Measurements from ENCODE around the gene THEMIS.
"Not testable (repeated sequence)": the region's sequence is repeated elsewhere in the genome, so short reads cannot be mapped to it uniquely, and the experiment has no call there.

Gene THEMIS

DNA sequence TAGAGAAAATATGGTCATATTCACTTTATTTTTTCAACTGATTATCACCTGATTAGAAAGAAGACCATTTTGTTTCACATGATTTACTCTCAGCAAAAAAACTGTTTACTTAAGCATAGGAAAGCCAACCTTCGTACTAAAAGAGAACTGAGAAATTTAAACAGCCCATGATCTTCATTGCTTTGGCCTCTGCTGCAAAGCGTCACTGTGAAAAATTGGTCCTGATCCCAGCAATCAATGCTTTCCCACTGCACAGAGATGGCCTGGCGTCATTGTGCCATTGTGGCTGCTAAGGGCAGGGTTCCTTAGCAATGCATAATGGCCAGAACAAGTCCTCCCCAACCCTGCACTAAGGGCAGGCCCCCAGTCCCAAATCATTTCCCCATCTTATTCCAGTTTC lies 19.9 kb upstream of the THEMIS start:
- in situ Hi-C loops (cut with HindIII; ENCODE audit: low pct_ligation_motif_present, low pct_unique_long_range_greater_than_20kb, low sequenced_read_pairs) = no loop called here
- no peak for DNase-seq

DNA sequence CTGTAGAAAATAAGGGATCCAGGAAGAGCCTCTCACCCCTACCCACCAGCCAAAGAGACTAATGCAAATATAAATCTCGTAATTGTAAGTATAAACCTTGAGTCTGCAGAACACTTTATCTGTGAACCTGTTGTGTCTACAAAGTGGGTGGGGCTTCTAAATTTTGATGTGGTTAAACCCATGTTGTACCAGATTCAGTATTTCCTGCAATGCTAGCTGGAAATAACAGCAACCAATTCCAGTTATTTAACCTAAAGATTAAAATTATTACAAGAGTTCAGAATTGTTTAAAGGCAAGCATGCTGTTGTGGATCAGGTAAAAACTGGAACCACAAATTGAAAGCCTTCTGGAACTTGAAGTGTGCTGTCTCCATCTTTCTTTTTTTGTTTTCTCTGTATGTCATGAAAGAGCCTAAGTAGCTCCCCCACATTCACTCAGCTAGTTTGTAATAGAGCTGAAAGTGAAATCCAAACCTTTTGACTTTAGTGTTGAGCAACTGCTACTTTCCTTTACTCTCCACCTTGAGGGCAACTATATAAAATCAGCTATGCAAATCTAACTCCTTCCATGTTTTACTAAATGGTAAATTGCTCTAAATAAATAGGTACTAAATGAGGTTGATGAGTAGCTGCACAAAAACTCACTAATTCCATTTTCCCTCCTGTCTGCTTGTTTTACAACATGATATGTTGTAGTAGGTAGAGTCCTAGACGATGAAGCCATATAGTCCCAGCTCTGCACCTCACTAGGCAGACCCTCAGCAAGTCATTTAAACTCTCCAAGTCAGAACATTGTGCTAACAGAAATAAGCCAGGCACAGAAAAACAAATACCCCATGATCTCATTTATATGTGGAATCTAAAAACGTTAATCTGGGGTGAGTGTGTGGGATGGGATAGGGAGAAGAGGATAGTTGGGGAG lies 17.9 kb upstream of the THEMIS start:
- in situ Hi-C loops (cut with HindIII; ENCODE audit: low pct_ligation_motif_present, low pct_unique_long_range_greater_than_20kb, low sequenced_read_pairs) = no loop called here

DNA sequence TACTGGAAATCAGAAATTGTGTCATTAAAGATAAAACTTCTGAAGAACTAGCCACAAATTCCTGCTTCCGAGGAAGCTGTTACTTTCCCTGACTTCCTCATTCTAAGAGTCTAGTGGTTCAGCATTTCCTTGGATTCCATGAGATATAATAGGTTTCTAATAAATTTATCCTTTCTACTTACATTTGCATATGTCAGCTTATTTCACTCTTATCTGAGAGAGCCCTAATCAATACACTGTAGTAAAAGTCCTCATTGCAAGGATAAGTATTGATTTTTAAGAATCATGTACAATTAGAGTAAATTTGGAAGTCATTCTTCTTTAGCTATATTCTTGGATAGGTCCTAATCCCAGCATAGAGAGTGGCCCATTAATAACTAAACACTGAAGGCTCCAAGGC lies 16.9 kb upstream of the THEMIS start:
- in situ Hi-C loops (cut with HindIII; ENCODE audit: low pct_ligation_motif_present, low pct_unique_long_range_greater_than_20kb, low sequenced_read_pairs) = no loop called here

More for the DNA sequence above, 17.9 kb upstream of the THEMIS start:
- no peak for DNase-seq

DNA sequence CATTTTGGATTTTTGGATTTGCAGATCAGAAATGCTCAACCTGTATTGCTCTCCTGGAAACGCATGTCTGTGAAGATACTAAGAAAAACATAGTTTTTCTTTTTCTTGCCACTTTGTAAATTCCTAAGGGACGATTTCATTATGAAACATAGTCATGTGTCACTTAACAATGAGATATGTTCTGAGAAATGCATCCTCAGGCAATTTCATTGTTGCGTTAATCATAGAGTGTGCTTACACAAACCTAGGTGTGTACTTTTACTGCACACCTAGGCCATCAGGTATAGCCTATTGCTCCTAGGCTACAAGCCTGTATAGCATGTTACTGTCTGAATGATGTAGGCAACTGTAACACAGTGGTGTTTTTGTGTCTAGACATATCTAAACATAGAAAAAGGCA lies 13.4 kb upstream of the THEMIS start:
- peak; percentile 2 for DNase-seq
- in situ Hi-C loops (cut with HindIII; ENCODE audit: low pct_ligation_motif_present, low pct_unique_long_range_greater_than_20kb, low sequenced_read_pairs) = no loop called here

More for the DNA sequence above, 16.9 kb upstream of the THEMIS start:
- DNase-seq = no peak

DNA sequence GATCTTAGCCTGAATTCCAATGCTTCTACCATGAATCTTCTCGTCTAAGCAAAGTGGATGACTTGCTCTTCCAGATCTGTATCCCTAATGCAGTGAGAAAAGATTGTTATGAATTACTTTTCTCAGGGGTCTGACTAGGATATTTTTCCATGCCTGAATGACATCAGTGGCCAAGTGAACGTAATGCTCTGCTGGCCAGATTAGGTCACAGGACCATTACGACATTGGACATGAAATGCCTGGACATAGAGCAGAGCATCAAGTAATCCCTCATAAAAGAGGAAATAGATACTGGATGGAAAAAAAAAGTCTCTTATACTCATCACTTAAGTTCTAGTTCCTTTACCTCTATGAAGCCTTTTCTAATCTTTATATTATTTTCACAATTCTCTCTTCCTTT lies 12.1 kb upstream of the THEMIS start:
- DNase-seq = no peak
- in situ Hi-C loops (cut with HindIII; ENCODE audit: low pct_ligation_motif_present, low pct_unique_long_range_greater_than_20kb, low sequenced_read_pairs) = no loop called here

DNA sequence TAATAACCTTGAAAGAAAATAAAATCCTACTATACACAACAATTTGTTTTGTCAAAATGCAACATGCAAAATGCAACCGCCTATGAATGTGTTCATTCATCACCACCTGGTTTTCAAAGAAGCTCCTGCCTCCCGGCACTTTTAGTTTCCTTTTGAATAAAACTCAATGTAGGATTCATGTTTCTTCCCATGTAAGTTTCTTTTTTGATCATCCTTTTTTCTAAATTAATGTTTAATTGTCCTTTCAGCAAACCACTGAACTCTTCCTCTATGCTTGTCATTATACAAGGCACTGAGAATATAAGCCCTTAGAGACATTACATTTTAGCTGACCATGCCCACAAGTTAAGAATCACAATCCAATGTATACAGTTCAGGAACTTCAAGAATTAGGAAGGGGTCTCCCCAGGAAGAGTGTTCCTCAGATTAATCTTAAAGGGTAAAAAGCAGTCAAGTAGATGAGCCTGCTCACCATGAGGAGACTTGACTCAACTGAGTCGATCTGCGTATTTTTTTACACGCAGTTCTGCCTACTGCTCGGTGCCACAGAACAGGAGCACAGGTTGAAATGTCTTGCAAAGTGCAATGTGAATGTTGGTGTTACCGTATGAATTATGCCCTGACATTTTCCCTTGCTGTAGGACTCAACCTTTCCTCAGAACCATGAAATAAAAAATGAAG lies 7.2 kb upstream of the THEMIS start:
- no peak for DNase-seq
- in situ Hi-C loops (cut with HindIII; ENCODE audit: low pct_ligation_motif_present, low pct_unique_long_range_greater_than_20kb, low sequenced_read_pairs) = no loop called here

DNA sequence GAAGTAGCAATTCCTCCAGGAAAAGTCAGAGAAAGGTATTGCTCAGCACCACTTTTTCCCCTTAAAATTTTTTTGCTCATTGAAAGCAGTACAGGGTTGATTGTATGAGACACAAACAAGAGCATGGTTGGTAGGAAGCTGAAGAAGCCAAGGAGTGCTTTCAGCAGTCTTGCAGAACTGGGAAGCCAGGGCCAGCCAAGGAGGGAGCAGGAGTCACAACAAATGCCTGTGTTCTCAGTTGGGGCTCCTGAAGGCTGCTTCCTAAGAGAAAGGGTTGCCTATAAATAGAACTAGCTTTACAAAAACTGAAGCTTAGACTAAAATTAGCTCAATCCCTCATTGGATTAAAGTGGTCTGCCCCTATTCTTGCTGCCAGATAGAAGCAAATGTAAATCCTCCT lies 3.3 kb upstream of the THEMIS start:
- no peak for DNase-seq
- in situ Hi-C loops (cut with HindIII; ENCODE audit: low pct_ligation_motif_present, low pct_unique_long_range_greater_than_20kb, low sequenced_read_pairs) = no loop called here

DNA sequence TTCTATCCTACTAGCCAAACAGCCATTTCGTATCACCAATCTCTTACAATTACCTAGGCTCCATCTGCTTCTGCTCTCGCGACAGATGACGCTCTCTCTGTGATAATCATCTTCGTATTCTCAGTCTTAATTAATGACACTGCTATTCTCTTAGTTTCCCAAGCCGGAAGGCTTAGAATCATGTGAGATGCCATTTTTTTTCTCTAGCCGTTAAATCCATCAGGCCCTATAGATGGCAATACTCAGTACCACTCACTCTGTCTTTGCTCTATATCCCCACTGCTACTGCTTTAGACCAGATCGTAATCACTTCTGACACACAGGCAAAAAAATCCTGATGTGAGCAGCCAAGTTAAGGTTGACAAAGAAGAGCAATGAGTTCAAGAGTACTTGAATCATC lies 2.1 kb upstream of the THEMIS start:
- no peak for DNase-seq
- in situ Hi-C loops (cut with HindIII; ENCODE audit: low pct_ligation_motif_present, low pct_unique_long_range_greater_than_20kb, low sequenced_read_pairs) = no loop called here

DNA sequence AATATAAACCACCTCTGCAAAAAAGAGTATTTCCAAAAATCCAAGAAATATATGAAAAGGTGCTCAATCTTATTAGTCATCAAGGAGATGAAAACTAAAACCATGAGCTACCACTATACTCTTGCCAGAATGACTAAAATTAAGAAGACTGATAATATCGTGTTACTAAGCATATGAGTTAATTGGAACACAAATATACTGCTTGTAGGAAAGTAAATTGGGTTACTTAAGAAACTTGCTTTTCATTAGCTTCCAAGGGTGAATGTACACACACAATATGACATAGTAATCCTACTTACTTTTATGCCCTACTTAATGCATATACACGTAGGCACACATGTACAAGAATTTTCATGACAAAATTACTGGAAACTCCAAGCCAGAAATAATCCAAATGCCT lies 3.4 kb downstream of the THEMIS start:
- in situ Hi-C loops (cut with HindIII; ENCODE audit: low pct_ligation_motif_present, low pct_unique_long_range_greater_than_20kb, low sequenced_read_pairs) = no loop called here
- DNase-seq = no peak

DNA sequence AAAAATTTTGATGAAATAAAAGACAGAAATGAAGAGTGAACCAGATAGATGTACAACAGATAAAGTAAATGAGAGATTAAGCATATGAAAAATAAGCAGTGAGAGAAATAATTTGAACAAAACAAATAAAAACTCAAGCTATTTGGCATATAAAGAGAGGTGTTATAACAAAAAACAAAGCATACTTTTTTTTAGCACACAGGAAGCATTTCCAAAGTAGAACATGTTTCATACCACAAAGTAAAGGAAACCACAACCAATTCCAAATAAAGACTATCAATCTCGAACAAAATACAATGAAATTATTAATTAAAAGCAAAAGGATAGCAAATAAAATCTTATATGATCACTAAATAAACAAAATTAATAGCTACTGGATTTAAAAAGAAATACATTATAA lies 6.8 kb downstream of the THEMIS start:
- in situ Hi-C loops (cut with HindIII; ENCODE audit: low pct_ligation_motif_present, low pct_unique_long_range_greater_than_20kb, low sequenced_read_pairs) = no loop called here
- DNase-seq = no peak

DNA sequence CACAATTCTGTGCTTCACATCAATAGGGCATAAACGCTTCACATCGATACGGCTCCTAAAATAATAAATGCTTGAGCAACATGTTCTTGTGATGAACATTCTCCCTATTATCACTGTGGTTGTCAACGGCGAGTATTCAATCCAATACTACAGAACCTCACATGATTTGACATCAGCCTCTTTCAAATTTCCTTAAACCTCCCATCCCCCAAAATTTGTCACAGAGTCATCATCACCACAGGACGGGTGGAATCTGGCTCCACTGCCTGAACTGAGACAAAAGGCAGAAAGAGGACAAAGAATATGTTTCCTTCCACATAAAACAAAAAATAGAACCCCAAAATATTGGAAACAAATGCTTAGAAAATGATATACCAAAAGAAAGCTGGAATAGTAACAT lies 7.3 kb downstream of the THEMIS start:
- in situ Hi-C loops (cut with HindIII; ENCODE audit: low pct_ligation_motif_present, low pct_unique_long_range_greater_than_20kb, low sequenced_read_pairs) = no loop called here
- DNase-seq = no peak

DNA sequence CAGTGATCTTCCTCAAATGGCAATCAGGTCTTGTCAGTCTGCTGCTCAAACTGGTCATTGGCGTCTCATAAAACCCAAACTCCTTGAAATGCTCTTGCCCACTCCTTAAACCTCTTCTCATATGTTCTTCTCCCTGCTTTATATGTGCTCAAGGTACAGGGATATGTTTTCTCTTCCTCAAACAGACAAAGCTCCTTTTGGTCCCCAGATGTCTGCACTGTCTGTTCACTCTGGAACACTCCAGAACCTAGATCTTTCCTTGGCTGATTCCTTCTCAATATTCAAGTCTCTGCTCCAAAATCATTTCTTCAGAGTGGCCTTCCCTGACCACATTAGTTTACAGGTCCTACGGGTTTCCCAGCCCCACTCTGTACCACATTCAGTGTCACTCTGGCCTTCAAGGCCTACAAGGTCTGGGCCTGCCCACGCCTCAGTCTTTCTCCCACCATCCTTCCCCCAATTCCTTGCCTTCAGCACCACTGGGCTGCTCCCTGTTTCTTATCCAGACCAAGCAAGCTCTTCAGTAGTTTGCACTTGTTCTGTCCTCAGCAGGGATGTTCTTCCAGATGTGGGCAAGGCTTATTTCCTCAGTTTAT lies 9.0 kb downstream of the THEMIS start:
- in situ Hi-C loops (cut with HindIII; ENCODE audit: low pct_ligation_motif_present, low pct_unique_long_range_greater_than_20kb, low sequenced_read_pairs) = no loop called here

DNA sequence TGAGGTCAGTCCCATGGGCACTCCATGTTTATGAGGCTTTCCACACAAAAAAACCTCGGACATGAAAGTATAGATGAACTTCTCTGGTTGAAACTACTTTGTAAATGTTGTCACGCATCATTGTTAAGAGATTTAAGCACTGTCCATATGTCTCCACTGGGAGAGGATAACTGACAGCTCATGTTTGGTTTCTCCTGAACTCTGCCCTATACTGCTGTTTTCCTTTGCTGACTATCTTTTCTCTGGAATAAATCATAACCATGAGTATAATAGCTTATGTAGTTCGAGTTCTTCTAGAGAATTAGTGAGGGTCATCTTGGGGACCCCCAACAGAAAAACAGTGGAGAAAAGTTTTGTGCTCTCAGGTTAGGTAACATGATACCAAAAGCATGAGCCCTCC lies 14.3 kb downstream of the THEMIS start:
- in situ Hi-C loops (cut with HindIII; ENCODE audit: low pct_ligation_motif_present, low pct_unique_long_range_greater_than_20kb, low sequenced_read_pairs) = no loop called here
- no peak for DNase-seq

More for the DNA sequence above, 9.0 kb downstream of the THEMIS start:
- DNase-seq = no peak

DNA sequence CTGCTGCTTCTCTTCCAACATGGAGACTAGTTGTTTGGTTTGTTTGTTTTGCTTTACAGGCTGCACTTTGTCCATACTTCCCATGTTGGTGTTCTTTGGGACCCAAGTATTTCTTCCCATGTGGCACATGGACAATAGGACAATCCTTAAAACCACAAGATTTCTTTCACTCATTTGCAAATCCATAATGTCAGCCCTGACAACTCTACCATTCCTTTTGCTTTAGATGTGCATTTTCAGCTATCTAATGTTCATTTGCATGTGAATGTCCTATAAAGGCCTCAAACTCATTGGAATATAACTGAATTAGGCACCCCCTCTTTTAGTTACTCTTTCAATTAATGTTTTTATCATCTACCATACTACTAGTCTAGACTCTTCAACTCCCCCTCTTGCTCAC lies 16.7 kb downstream of the THEMIS start:
- in situ Hi-C loops (cut with HindIII; ENCODE audit: low pct_ligation_motif_present, low pct_unique_long_range_greater_than_20kb, low sequenced_read_pairs) = no loop called here
- no peak for DNase-seq

DNA sequence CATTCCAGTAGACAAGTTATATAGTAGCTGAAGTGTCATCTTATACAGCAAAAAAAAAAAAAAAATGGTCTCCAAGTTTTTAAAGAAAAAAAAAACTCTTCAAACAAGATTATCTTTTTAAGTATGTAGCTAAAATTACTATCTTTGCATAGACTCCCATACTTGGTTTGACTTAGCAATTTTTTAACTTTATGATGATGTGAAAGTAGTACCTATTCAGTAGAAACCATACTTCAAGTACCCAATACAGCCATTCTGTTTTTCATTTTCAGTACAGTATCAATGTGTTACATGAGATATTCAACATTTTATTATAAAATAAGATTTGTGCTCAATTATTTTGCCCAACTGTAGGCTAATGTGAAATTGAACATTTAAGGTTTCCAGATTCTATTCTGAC lies 18.9 kb downstream of the THEMIS start:
- in situ Hi-C loops (cut with HindIII; ENCODE audit: low pct_ligation_motif_present, low pct_unique_long_range_greater_than_20kb, low sequenced_read_pairs); DNase-seq: not testable (repeated sequence)

DNA sequence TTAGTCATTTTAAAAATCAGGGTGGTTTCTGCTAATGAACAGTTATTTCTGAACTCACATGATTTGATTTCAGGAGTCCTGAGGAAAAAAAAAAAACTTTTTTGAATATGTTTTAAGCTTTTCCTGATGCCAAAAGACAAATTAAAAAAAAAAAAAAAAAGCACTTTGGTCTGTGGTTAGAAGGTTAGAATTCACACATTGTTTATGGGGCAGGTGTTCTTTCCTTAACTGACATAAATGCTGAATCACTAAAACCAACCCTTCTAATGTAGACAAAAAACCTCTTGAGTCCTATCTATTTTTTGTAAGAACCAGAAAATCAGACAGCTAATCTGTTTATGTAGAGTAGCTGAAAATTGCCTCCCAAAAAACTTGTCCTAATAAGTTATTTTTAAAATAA lies 20.4 kb downstream of the THEMIS start:
- no peak for DNase-seq
- in situ Hi-C loops (cut with HindIII; ENCODE audit: low pct_ligation_motif_present, low pct_unique_long_range_greater_than_20kb, low sequenced_read_pairs) = no loop called here

DNA sequence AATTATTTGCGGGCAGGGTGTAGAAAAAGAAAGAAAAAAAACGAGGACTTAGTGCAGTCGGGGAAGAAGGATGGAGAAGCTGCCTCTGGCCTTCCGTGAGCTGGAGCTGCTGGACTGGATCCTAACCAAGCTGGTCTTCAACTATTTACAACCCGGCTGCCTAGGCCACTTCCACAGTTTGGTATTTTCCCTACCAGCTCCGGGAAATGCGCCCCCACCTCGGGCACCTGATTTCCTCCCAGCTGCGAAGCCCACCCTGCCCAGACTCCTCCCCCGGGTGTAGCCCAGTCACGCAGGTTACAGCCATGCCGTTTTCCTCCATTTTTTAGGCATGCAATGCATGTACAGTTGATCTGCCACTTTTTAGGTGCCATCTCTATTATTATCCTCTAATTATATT lies 21.2 kb downstream of the THEMIS start:
- in situ Hi-C loops (cut with HindIII; ENCODE audit: low pct_ligation_motif_present, low pct_unique_long_range_greater_than_20kb, low sequenced_read_pairs) = no loop called here
- no peak for DNase-seq

DNA sequence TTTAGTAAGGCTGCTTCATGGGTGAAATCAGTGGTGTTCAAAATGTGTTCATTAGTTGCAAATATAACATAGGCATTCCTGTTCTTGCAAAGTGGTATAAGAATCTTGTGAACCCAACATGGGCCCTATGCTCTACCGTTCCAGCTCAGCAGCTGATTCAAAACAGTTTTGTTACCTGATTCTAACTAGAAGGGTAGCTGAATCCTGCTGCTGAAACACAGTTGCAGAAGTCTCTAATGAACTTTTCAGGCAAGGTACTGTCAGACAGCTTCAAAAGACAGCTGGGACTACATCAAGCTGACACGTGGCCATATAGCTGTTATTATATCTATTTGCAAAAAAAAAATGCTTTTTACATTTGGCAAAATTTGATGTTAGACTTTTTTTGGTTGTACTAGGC lies 22.7 kb downstream of the THEMIS start:
- DNase-seq = no peak
- in situ Hi-C loops (cut with HindIII; ENCODE audit: low pct_ligation_motif_present, low pct_unique_long_range_greater_than_20kb, low sequenced_read_pairs) = no loop called here

DNA sequence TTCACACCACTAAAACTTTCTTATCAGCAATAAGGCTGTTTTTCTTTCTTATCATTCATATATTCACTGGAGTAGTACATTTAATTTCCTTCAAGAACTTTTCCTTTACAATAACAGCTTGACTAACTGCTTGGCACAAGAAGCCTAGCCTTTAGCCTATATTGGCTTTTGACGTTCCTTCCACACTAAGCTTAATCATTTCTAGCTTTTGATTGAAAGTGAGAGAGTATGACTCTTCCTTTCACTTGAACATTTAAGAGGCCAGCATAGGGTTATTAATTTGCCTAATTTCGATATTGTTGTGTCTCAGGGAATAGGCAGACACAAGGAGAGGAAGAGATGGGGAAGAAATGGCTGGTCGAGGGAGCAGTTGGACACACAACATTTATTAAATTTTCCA lies 23.6 kb downstream of the THEMIS start:
- DNase-seq = no peak
- in situ Hi-C loops (cut with HindIII; ENCODE audit: low pct_ligation_motif_present, low pct_unique_long_range_greater_than_20kb, low sequenced_read_pairs) = no loop called here

Measured in ACHN (cell line).